ENCODE measurements around the gene MROH9. TPM values are rescaled to one million over a fixed set of nuclear protein-coding genes. Genes with fewer than 3 reads are reported as not detected.

The MROH9 gene
- total and polyA plus RNA-seq, 7 experiments from 2014 or later = not detected

- Histone ChIP-seq H3K4me1 (ENCODE audit: control insufficient read depth in 2 of 2, insufficient read depth in 2 of 2, low read length in 2 of 2) (no peaks in the 10 kb centered on the region), H3K27ac (ENCODE audit: low read depth, low read length) (no peak overlapping the region), H3K9me3 (ENCODE audit: control insufficient read depth in 2 of 3, low read length in 3 of 3) (no peaks in the 10 kb centered on the region), H3K27me3 (ENCODE audit: control insufficient read depth in 2 of 2, insufficient read depth in 2 of 2, low read length in 2 of 2) (no peaks in the 10 kb centered on the region), H3K4me3 (ENCODE audit: low read length) (no peak overlapping the region), H3K36me3 (ENCODE audit: control insufficient read depth in 2 of 3, insufficient read depth in 3 of 3, low read length in 3 of 3) (no peaks in the 10 kb centered on the region)
- CTCF ChIA-PET = no interaction called here
- Mint-ChIP-seq H3K27ac (no peak overlapping the region), H3K4me3 (no peak overlapping the region), H3K9me3 (peaks cover 0 to 9% (median 0%) of the 10 kb centered on the region in 11 donors), H3K27me3 (peaks cover 2 to 32% (median 18%) of the 10 kb centered on the region in 5 donors), H3K4me1 (no peaks in the 10 kb centered on the region), H3K36me3 (no peaks in the 10 kb centered on the region)
- DNase-seq = no peak
- intact Hi-C loops (cut with micrococcal nuclease) = no loop called here
- no peak for ATAC-seq
- POLR2A ChIA-PET = no interaction called here
These were observed 175.4 kb downstream of the MROH9 start for GRCh38 chr1:171110621-171111326.

- DNase-seq (no peak), ATAC-seq (no peak)
- H3K9me3 Mint-ChIP-seq = peaks cover 0 to 9% (median 0%) of the 10 kb centered on the region in 11 donors
- peaks cover 2 to 32% (median 18%) of the 10 kb centered on the region in 5 donors for H3K27me3 Mint-ChIP-seq
- intact Hi-C loops (cut with micrococcal nuclease) = no loop called here
- H3K4me1 Mint-ChIP-seq = no peaks in the 10 kb centered on the region
- no peaks in the 10 kb centered on the region for H3K4me1 ChIP-seq (ENCODE audit: control insufficient read depth in 2 of 2, insufficient read depth in 2 of 2, low read length in 2 of 2)
- H3K36me3 Mint-ChIP-seq = no peaks in the 10 kb centered on the region
- H3K9me3 ChIP-seq (ENCODE audit: control insufficient read depth in 2 of 3, low read length in 3 of 3) = no peaks in the 10 kb centered on the region
- no peaks in the 10 kb centered on the region for H3K27me3 ChIP-seq (ENCODE audit: control insufficient read depth in 2 of 2, insufficient read depth in 2 of 2, low read length in 2 of 2)
- H3K4me3 Mint-ChIP-seq = no peak overlapping the region
- no peak overlapping the region for H3K27ac ChIP-seq (ENCODE audit: low read depth, low read length)
- no peaks in the 10 kb centered on the region for H3K36me3 ChIP-seq (ENCODE audit: control insufficient read depth in 2 of 3, insufficient read depth in 3 of 3, low read length in 3 of 3)
- CTCF ChIA-PET = no interaction called here
- POLR2A ChIA-PET = no interaction called here
- no peak overlapping the region for H3K27ac Mint-ChIP-seq
- no peak overlapping the region for H3K4me3 ChIP-seq (ENCODE audit: low read length)
These were observed 176.8 kb downstream of the MROH9 start for GRCh38 chr1:171112119-171112518.

- peaks cover 4 to 32% (median 18%) of the 10 kb centered on the region in 5 donors for H3K27me3 Mint-ChIP-seq
- POLR2A ChIA-PET = no interaction called here
These were observed 178.0 kb downstream of the MROH9 start for GRCh38 chr1:171113382-171113781.

More at GRCh38 chr1:171113382-171113781, 178.0 kb downstream of the MROH9 start:
- Mint-ChIP-seq H3K36me3 (no peaks in the 10 kb centered on the region), H3K9me3 (peaks cover 0 to 9% (median 0%) of the 10 kb centered on the region in 11 donors), H3K4me1 (no peaks in the 10 kb centered on the region), H3K4me3 (no peak overlapping the region), H3K27ac (no peak overlapping the region)
- Histone ChIP-seq H3K4me1 (ENCODE audit: control insufficient read depth in 2 of 2, insufficient read depth in 2 of 2, low read length in 2 of 2) (no peaks in the 10 kb centered on the region), H3K36me3 (ENCODE audit: control insufficient read depth in 2 of 3, insufficient read depth in 3 of 3, low read length in 3 of 3) (no peaks in the 10 kb centered on the region), H3K27ac (ENCODE audit: low read depth, low read length) (no peak overlapping the region), H3K4me3 (ENCODE audit: low read length) (no peak overlapping the region), H3K27me3 (ENCODE audit: control insufficient read depth in 2 of 2, insufficient read depth in 2 of 2, low read length in 2 of 2) (no peaks in the 10 kb centered on the region), H3K9me3 (ENCODE audit: control insufficient read depth in 2 of 3, low read length in 3 of 3) (no peaks in the 10 kb centered on the region)
- DNase-seq (no peak), ATAC-seq (no peak)
- CTCF ChIA-PET = no interaction called here
- intact Hi-C loops (cut with micrococcal nuclease) = no loop called here

Small RNAs within 50 kb of the gene (microRNA-seq; reads per million reads assigned to microRNA genes)
- gene MIR1295A (ENCODE audit: borderline microRNAs expressed) (not detected), gene MIR1295B (ENCODE audit: borderline microRNAs expressed) (not detected)

Other genes starting within 250 kb of the MROH9 start
- gene FMO3, start 155.4 kb downstream of the MROH9 start, total RNA-seq = not detected
- gene FMO3, start 155.4 kb downstream of the MROH9 start, polyA plus RNA-seq = not detected
- gene FMO2, start 249.8 kb downstream of the MROH9 start, total RNA-seq = not detected
- not detected for gene FMO2, start 249.8 kb downstream of the MROH9 start, polyA plus RNA-seq

Measured in naive thymus-derived CD4-positive, alpha-beta T cell (primary cell).